ENCODE results near the gene EEFSEC.

EEFSEC gene

DNA sequence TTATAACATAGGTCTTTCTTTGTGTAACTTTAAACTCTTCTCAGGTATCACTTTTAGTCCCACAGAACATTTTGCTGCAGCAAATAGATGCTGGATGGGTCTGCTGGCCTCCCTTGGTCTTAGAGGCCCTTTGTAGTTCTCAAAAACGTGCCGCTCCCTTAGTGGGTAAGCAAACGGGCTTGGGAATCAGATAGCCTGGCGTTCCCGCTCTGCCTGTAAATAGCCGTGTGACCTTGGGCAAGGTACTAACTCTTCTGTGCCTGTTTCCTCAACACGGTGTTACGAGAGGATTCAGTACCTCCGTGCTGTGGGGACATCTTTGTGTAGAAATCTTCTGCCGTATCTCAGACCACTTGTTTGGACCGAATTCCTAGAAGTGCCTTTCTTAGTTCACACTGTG lies 249.0 kb downstream of the EEFSEC start:
- no peak for DNase-seq

DNA sequence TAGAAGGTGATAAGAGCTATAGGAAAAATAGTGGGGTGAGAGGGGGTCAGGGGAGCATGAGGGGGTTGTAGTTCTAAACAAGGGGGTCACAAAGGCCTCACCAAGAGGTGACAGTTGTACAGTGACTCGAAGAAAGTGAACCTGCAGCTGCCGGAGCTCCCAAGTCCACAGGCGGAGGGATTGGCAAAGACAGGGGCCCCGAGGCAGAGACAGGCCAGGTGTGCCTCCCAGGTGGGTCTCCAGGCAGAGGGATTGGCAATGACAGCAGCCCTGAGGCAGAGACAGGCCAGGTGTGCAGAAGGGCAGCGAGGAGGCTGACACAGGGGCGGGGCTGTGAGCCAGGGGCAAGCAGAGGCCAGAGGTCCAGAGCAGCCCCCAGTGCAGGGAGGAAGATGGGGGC lies 249.7 kb downstream of the EEFSEC start:
- DNase-seq, result no peak

DNA sequence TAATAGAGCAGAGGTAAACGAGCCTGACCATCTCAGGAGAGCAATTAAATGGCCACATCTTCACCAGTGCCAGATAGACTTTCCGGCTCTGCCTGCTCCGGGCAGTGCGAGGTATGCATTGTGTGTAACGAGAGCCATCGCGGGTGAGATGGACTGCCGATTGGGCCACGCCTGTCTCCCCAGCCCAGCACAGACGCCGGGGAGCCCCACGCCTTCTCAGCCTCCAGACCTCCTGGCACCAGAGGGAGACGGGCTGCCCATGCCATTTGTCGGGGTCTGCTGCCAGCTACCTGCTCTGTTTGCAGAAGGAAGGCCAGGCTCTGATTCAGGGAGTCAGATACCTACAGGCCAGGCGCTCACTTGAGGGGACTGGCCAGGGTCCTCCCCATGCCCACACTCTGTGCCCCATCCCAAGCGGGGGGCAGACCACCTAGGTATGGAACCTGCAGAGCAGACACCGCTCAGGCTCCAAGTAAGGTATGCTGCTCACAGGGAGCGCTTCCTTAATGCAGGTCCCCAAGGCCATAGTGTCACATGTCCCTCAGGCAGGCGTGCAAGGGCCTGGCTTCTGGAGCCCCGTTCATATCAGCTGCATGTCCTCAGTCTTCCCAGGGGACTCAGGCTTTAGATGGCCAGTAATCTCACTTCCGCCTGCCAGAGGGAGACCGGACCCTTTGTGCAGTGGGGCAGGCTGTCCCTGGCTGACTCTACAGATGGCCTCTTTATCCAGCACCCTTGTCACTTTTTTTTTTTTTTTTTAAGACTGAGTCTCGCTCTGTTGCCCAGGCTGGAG lies 251.2 kb downstream of the EEFSEC start:
- no peak for DNase-seq

DNA sequence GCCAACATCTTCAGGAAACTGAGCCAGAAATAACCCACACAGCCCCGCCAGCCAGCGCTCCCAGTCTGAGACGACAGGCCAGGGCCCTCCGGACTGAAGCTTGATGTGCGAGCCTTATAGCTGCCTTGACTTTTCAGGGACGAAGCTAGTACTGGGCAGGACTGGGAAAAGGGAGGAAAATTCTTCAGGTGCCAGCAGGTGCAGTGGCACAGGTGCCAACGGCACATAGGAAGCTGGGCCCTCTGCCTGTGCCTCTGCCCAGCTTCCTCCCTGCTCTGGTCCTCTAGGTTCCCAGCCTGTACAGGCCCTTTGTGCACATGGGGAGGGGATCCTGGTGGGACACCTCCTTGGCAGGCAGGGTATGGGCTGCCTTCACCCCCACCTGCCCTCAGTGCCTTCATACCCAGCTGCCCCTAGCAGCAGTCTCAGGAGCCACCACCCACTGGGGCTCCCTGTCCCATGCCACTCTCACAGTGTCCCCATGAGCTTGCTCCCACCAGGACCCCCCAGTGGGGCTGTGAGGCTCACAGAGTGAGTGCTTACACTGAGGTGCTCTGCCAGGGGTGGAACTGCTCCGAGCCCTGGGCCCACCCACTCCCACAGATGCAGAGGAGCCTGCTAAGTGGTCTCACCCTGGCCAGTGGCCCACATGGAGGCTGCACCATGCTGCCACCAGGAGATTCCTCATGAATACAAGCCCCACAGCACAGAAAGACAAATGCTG lies 252.4 kb downstream of the EEFSEC start:
- no peak for DNase-seq

DNA sequence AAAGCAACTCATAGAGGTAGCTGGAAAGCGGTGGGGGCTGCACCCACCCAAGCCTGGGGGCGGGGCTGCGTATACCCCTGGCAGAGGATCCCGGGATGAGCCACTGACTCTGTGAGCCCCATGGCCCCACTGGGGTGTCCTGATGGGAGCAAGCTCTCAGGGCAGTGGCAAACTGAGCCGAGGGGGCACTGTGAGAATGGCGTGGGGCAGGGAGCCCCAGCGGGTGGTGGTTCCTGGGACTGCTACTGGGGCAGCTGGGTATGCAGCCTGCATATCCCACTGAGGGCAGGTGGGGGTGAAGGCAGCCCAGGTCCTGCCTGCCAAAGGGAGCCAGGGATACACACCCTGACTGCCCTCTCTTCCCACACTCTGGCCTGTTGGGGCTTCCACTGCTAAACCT lies 254.0 kb downstream of the EEFSEC start:
- DNase-seq, result no peak

DNA sequence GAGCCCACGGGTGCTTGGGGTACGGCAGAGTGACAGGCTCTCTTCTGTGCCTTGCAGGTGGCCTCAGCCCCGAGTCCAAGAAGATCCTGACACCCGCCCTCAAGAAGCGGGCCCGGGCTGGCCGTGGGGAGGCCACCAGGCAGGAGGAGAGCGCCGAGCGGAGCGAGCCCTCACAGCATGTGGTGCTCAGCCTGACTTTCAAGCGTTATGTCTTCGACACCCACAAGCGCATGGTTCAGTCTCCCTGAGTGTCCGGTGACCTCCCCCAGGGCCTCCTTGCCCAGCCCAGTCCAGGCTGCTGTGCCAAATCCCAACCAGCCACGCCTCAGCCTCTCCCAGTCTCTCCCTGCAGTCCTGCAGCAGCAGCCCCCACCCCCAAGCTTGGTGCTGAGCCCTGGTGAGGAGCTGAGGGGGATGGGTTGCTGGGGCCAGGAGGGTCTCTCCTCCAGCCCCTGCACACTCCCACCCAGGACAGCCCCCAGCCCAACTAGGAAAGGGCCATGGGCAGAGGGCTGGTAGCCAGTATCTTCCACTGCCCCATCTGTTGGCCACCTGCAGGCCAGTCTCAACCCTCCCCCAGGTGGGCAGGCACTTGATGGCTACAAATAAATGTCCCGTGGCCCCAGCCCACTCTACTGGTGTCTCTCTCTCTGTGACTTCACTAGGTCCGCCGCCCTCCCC lies 254.9 kb downstream of the EEFSEC start:
- no peak for DNase-seq

DNA sequence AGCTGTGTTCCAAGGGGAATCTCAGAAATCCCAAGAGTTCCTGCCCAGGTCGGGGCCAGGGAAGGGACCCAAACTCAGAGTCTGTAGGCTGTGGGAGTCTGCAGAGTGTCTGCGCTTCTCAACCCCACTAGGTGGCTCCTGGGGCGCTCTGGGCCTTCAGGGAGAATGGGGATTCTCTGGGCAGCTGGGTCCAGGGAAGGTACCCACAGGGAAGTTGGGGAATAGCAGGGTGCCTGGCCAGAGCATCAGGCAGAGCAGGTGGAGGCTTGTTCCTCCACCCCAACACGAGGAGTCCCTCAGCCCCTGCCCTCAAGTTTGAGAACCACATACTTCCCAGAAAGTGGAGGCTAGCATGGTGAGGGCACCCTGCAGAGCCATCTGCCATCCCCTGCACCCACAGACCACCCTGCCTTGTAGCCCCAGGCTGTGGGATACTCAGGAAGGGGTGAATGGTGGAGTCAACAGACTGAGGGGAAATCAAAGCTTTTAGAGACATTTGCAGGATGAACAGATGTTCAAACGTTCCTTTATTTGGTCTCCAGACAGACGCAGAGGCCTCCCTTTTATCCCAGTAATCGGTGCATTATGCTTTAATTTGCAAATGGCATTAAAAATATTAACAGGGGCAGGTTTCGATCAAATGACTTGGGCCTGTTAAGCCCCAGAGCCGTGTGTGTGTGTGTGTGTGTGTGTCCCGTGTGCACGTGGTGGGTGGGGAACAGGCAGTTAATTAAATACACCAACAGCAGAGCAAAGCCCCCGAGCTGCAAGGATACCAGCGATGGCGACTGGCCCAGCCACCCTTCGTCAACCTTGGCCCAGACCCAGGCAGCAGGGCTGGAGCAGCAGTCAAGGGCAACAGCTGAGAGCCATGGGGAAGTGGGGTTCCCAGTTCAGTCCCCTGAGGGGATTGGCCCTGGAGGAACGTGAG lies 255.7 kb downstream of the EEFSEC start:
- no peak for DNase-seq

DNA sequence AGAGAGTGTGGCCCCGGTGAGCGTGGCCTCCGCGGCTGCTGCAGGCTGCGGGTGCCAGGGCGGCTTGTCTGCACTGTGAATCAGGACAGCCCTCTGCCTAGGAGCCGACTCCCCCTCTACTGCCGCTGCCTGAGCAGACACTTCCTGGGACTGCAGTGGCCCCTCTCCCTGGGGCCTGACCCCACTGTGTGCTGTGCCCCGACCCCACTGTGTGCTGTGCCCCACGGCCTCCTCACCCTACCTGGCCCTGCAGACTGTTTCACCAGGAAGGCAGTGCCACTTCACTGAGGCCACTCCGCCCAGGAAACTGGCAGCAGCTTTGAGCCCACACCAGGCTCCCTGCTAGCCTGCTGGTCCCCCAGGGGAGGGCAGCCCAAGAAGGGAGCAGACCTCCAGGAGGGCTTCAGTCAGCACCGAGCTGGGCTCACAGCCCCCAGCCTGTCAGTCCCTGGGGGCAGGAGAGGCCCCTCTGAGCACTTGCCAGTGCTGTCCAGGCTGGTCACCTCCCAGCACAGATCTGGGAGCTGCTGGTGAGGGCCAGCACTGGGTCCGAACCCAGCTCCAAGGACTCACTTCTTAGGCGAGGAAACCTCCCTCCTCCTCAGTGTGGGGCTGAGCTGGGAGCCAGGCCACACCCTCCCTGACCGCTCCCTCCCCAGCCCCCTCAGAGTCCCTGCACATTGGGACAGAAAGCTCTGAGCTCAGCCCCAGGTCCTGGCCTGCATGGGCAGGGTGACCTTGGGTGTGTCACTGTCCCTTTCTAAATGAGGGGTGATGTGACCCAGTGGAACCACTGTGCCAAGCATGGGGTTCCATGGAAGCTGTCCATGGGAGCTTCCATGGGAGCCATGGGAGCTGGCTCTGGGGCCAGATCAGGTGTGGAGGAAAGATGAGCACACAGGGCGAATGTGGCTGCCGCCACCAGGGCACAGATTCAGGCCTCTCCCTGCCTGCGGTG lies 256.6 kb downstream of the EEFSEC start:
- no peak for DNase-seq

DNA sequence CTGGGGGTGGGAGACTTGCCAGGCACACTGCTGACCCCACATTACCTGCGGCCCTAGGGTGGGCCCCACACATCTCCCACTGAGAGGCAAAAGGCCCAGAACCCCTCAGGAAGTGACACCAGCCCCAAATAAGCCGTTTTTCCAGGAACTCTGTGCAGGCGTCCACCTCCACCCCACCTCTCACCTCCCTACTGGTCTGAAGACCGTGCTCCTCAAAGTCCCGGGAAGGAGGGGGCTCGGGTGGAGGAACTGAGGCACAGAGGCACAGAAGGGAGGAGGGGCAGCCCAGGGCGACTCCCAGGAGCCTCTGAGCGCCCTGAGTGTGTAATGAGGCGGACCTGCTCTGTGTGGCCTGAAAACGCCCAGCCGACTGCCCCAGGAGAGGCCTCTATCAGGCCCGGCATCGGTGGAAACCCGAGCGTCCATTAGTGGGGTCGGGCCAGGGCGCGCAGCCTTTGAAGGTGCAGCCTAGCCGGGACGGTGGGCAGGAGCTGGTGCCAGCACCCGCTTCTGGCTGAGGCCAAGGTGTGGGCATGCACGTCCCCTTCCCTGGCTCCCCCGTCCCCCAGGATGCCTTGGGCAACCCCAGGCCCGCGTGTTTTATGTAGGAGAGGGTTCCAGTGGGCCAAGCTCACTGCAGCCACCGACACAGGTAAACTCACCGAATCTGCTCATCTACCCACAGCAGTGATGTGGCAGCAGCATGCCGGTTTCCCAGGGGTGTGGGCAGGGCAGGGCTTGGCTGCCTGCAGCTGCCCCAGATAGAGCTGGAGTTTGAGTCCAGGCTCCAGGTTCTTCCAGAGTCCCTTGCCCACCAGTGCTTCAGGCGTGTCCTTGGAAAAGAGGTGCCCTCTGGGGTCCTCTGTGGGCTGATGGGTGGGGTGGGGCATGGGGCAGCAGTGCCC lies 257.6 kb downstream of the EEFSEC start:
- no peak for DNase-seq

DNA sequence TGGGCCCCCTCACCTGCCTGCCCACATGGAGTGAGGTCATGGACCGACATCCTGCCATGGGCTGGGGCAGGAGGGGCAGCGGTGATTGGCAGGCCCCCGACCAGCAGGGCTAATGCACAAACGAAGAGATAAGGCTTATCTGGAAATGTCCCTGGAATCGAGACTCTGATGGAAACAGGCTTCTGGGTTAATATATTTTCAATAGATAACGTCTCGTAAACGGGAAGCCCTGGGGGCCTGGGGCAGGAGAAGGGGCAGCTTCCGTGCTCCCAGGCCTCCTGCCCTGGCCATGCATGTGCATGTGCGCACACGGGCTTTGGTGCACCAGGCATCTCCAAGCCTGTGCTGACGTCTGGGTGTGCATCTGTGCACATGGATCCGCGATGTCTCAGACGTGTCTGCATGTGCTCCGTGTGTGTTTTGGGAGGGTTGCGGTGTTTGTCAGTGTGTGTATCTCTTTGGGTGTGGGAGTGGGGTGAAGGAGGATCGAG lies 258.3 kb downstream of the EEFSEC start:
- DNase-seq, result no peak

DNA sequence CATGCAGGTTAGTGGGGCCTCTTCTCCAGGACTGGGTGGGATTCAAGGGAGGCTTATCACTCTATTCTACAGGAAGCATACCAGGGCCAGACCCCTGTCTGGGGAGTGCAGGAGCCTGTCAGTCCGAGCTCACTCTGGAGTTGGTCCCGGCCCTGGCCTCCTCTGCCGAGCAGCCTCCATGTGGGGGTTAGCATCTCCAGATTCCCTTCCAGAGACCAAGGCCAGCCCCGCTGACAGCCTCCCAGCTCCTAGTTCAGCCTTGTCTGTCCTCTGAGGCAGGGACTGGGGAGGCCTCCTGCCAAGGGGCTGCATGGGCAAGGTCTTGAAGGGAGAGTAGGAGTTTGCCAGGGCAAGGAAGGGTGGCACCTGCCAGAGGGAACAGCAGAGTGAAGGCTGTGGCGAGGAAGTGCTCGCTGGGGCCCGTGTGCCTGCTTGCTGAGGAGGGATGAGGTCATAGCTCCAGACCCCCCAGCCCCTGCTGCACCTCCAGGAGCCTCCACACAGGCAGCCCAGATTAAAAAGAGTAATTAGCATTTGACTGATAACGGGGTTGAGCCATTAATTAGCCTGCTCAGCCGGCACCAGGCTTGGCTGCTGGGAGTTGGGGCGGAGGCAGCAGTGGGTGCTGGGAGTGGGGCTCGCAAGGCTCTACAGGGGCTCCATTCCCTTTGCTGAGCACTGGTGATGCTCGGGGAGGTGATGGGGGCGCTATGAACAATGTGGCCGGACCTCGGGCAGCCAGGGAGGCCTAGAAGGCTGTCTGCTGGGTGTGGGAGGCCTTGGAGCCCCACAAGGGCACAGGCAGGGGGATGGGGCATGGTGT lies 259.1 kb downstream of the EEFSEC start:
- DNase-seq, result no peak

DNA sequence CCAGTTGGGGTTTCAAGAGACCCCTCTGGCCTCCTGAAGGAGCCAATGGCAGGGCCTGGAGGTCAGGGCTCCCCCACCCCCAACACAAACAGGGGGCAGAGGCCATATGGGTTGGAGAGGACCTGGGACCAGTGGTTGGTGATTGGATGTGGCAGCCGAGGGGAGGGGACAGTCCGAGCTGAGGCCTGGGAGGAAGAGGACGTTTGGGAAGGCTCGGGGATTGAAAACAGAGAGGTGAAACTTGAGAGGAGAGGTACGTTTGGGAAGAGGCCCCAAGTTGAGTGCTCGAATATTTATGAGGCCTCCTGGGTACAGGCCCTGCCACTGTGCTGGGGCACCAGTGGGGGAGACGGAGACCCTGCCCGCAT lies 259.7 kb downstream of the EEFSEC start:
- no peak for DNase-seq

DNA sequence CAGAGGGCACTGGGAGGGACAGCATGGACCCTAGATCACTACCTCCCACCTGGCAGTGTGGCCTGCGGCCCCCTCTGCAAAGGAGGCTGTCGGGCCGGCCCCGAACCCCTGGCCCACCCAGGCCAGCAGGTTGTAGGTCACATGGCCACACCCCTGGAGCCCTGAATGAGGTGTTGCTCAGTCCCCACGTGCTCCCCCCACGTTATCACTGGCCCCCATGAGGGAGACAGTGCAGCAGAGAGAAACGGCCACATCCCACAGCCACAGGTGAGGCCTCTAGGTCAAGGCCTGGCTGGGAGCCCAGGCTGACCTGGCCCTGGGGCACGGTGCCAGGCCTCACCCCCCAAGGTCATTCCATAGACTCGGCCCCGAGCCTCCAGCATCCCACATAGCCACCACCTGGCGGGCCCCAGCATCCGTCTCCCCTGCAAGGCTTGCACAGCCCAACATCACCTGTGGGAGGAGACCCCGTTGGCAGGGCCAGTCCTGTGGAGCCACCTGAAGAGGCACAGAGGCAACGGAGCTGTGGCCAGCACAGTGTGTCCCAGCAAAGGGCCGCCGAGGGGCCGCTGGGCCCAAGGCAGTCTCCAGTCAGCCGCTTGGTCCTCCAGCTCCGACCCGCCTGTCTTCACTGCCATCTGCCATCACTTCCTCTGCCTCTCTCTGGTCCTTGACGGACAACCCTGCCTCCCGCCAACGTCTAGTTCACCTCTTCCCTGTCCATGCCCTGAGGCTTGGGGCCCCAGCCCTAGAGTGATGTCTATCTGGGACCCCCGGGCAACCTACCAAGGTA lies 260.3 kb downstream of the EEFSEC start:
- no peak for DNase-seq

DNA sequence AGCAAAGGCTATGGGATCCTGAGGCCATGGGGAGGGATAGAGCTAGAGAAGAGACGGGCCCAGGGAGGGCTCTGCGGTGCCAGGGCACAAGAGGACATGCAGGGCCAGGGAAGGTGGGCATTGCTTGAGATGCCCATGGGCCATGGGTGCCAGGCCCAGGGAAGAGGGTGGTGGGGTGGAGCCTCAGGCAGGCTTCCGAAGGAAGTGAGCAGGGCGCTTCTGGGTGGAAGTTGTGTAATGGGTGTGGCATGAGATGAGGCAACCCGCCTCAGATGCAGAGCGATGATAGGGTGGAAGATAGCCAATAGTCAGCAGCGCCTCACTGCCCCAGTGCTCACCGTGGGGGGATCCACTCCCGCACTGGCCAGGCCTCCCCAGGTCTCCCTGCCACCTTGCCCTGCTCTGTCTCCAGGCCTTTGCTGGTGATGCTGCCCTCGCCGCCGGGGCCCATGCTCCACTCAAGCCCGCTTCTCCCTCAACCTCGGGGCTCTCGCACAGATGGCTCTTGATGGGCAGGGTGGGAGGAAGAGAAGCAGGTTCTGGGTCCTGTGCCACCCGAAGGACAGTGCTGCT lies 262.0 kb downstream of the EEFSEC start:
- no peak for DNase-seq

DNA sequence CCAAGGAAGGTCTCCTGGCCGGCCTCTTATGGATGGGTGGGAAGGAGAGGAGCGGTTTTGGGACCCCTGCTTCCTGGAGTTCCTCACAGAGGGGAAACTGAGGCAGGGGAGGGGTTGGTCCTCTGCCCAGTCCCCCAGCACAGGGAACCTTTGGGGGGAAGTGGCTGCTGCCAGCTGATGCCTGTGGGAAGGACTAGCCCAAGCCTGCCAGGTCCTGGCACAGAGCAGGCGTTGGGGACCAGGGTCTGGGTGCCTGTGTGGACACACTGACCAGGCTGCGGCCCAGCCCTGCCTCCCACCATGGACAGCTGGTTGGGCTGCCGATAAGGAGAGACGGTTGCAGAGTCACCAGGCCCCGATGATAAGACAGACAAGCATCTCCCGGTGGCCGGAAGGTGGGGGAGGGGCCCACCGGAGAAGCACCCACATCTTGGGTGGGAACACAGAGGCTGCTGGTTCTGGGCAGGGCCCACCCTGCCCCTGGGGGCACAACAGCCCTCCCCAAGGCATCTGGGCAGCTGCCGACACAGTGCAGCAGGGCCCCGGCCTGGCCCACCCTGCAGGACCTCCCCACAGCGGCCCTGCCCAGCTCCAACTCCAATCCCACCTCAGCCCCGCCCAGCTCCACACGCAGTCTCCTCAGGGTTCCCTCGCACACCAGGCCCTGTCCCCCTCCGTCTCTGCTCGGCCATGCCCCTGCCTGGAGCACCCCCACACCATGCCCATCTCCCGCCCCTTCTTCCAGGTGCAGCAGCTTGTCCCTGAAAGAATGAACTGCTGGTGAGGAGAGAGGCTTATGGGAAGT lies 262.7 kb downstream of the EEFSEC start:
- DNase-seq, result no peak

DNA sequence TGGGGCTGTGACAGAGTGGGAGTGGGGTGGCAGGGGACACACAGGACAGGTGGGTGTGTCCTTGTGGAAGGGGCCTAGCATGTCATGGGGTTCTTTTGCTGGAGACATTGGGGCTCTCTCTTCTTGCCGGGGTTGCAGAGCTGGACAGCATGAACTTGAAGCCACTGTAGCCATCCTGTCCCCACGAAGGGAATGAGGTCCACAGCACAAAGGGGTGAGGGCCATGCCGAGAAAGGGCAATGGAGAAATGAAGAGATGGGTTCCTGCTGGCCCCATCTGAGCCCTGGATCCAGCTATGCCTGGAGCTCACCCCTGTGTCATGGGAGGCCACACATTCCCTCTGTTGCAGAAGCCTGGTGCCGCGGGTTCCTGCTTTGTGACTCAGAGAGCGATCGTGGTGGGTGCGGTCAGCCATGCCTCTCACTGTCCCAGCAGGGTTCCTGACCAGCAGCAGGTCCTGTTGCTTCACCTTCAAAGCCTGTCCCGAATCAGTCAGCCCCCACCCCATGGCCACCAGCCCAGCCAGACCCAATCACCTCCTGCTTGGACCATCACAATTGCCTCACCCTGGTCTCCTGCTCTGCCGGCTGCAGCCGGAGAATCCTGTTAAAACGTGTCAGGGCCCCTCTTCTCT lies 263.4 kb downstream of the EEFSEC start:
- DNase-seq, result no peak

DNA sequence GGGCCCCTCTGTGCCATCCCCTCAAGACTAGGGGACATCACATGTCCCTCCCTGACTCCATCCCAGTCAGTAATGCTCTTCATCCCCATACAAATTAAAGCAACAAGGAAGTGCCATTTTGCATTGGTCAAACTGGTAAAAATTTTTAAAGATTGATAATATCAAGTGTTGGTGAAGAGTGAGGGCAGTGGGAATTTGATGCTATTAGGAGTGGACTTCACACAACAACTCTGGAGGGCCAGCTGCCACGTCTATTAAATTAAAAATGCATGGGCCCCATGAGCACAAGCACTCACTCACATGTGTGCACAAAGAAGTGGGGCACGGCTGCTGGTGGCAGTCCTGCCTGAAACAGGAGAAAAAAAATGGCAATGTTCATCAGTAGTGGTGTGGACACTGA lies 265.6 kb downstream of the EEFSEC start:
- no peak for DNase-seq
